ENCODE results near the gene SFRP4.
"Not testable (repeated sequence)": the region's sequence is repeated elsewhere in the genome, so short reads cannot be mapped to it uniquely, and the experiment has no call there.

The SFRP4 gene

GRCh38 chr7:37916673-37917660 is at the start of gene SFRP4:
TSS of gene SFRP4 (minus strand) at chr7:37916817. CDS start at chr7:37916537, 280 bp downstream.
- peak; percentile 24 to 32 for DNase-seq

- no peak for DNase-seq
Measured at GRCh38 chr7:37964196-37964595, 47.6 kb upstream of the SFRP4 start.

GRCh38 chr7:37961251-37961650 is 44.6 kb upstream of the SFRP4 start:
- no peak for DNase-seq

GRCh38 chr7:37960483-37960882 is 43.9 kb upstream of the SFRP4 start:
- no peak for DNase-seq

GRCh38 chr7:37957221-37957970 is 40.8 kb upstream of the SFRP4 start:
- DNase-seq: no peak

GRCh38 chr7:37956791-37957190 is 40.2 kb upstream of the SFRP4 start:
- DNase-seq: no peak

GRCh38 chr7:37954217-37954616 is 37.6 kb upstream of the SFRP4 start:
- not testable (repeated sequence) for DNase-seq

GRCh38 chr7:37952240-37952639 is 35.6 kb upstream of the SFRP4 start:
- DNase-seq: no peak

GRCh38 chr7:37947941-37948210 is 31.3 kb upstream of the SFRP4 start:
- DNase-seq: no peak

GRCh38 chr7:37947138-37947940 is 30.7 kb upstream of the SFRP4 start:
- no peak for DNase-seq

GRCh38 chr7:37945336-37945735 is 28.7 kb upstream of the SFRP4 start:
- no peak for DNase-seq

GRCh38 chr7:37944737-37945054 is 28.1 kb upstream of the SFRP4 start:
- DNase-seq: no peak

- DNase-seq: no peak
Measured at GRCh38 chr7:37943905-37944736, 27.5 kb upstream of the SFRP4 start.

GRCh38 chr7:37942934-37943610 is 26.5 kb upstream of the SFRP4 start:
- no peak for DNase-seq

- DNase-seq: no peak
Measured at GRCh38 chr7:37933018-37933566, 16.5 kb upstream of the SFRP4 start.

- no peak for DNase-seq
Measured at GRCh38 chr7:37932543-37932942, 15.9 kb upstream of the SFRP4 start.

GRCh38 chr7:37930226-37930948 is 13.8 kb upstream of the SFRP4 start:
- no peak for DNase-seq

- DNase-seq: no peak
Measured at GRCh38 chr7:37928878-37929277, 12.3 kb upstream of the SFRP4 start.

GRCh38 chr7:37927773-37928444 is 11.3 kb upstream of the SFRP4 start:
- no peak for DNase-seq

GRCh38 chr7:37925620-37926019 is 9.0 kb upstream of the SFRP4 start:
- DNase-seq: no peak

Measured in activated T-cell treated with anti-CD3 and anti-CD28 coated beads, Interleukin-2, amount 50 U/mL, for 48 hours (primary cell).